NCI-H128 (cell line): ENCODE results near the gene OTP.

Source experiments
- DNase-seq: peaks from one replicate; lab custom pipeline; 2025; ENCODE audit not compliant: unreplicated experiment; lab: John Stamatoyannopoulos, UW

Gene OTP

GRCh38 chr5:77640589-77641396 lies 2.3 kb upstream of the OTP start:
- DNase-seq = no peak

- no peak for DNase-seq
These were observed 504 bp upstream of the OTP start for GRCh38 chr5:77638763-77639671.

GRCh38 chr5:77637170-77637997 lies 1.1 kb downstream of the OTP start:
- no peak for DNase-seq

GRCh38 chr5:77636641-77637169 lies 1.8 kb downstream of the OTP start:
- no peak for DNase-seq

- no peak for DNase-seq
These were observed 2.4 kb downstream of the OTP start for GRCh38 chr5:77635917-77636640.

- DNase-seq = no peak
These were observed 3.2 kb downstream of the OTP start for GRCh38 chr5:77635067-77635916.

GRCh38 chr5:77633709-77634108 lies 4.8 kb downstream of the OTP start:
- no peak for DNase-seq

GRCh38 chr5:77633207-77633675 lies 5.3 kb downstream of the OTP start:
- no peak for DNase-seq

- DNase-seq = no peak
These were observed 5.8 kb downstream of the OTP start for GRCh38 chr5:77632526-77633206.

- DNase-seq = peak; percentile 60
These were observed 8.3 kb downstream of the OTP start for GRCh38 chr5:77630114-77630680.

- DNase-seq = no peak
These were observed 8.9 kb downstream of the OTP start for GRCh38 chr5:77629509-77630113.

GRCh38 chr5:77628840-77629508 lies 9.5 kb downstream of the OTP start:
- no peak for DNase-seq

GRCh38 chr5:77627869-77628674 lies 10.4 kb downstream of the OTP start:
- DNase-seq = no peak

GRCh38 chr5:77623203-77623740 lies 15.2 kb downstream of the OTP start:
- no peak for DNase-seq

- DNase-seq = no peak
These were observed 17.1 kb downstream of the OTP start for GRCh38 chr5:77621440-77621839.

- DNase-seq = no peak
These were observed 18.1 kb downstream of the OTP start for GRCh38 chr5:77620405-77620804.
